ENCODE data around the gene CTSC. TPM values are rescaled to one million over a fixed set of nuclear protein-coding genes. Genes with fewer than 3 reads are reported as not detected.
A peak's percentile ranks its signal among the peaks of the same experiment; 100 is the strongest.

CTSC gene
- total RNA-seq, 1 donor from 2014 or later: 149 TPM

DNA sequence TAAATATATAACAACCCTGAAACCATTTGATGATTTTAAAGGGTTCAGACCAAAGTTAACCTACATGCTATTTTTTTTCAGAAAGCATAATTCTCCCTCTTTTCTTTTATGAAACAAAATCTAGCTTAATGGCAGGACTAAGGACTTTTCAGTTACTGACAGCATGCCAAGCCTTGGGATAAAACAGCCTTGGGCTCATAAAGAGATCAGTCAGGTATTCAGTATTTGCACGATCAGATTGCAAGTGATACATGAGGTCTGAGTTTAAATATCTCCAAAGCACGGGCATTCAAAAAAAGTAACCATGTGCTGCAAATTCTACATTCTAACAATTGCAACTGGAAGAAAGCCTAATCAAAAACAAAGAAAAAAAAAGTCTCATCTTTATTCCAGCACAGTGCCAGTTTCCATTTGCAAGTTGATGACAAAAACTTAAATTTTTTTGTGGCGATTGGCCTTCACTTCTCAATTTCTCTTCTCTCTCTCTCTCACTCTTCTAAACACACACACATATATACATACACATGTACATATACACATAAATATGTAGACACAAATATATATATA is 60.1 kb downstream of the CTSC start:
- H3K4me3 ChIP-seq (ENCODE audit: low read depth, low read length): no peak overlapping the region
- TF ChIP-seq, protein P1, sequence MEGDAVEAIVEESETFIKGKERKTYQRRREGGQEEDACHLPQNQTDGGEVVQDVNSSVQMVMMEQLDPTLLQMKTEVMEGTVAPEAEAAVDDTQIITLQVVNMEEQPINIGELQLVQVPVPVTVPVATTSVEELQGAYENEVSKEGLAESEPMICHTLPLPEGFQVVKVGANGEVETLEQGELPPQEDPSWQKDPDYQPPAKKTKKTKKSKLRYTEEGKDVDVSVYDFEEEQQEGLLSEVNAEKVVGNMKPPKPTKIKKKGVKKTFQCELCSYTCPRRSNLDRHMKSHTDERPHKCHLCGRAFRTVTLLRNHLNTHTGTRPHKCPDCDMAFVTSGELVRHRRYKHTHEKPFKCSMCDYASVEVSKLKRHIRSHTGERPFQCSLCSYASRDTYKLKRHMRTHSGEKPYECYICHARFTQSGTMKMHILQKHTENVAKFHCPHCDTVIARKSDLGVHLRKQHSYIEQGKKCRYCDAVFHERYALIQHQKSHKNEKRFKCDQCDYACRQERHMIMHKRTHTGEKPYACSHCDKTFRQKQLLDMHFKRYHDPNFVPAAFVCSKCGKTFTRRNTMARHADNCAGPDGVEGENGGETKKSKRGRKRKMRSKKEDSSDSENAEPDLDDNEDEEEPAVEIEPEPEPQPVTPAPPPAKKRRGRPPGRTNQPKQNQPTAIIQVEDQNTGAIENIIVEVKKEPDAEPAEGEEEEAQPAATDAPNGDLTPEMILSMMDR (conservative IDR thresholded peaks at IDR 0.05; ENCODE audit: low read depth, low read length): no peak
- no peak for DNase-seq (ENCODE audit: low read depth)

DNA sequence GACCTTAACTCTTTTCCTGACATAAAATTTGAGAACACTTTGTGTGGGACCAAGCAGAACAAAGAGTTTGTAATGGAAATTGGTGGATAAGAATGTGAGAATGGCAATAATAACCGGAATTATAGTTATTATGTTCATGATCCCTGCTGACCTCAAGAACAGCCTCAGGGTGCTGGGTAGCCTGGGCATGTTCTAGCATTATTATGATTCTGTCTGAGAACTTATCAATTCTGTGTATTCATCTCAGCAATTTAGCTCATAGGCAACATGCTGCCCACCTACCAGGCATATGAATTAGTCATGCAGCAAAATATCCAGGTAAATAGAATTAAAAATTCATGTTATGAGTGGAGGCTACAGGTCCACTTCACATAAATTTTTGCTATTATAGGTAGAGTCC is 61.9 kb downstream of the CTSC start:
- DNase-seq (ENCODE audit: low read depth): no peak
- no peak overlapping the region for H3K4me3 ChIP-seq (ENCODE audit: low read depth, low read length)
- TF ChIP-seq, protein P1 (conservative IDR thresholded peaks at IDR 0.05; ENCODE audit: low read depth, low read length): no peak

DNA sequence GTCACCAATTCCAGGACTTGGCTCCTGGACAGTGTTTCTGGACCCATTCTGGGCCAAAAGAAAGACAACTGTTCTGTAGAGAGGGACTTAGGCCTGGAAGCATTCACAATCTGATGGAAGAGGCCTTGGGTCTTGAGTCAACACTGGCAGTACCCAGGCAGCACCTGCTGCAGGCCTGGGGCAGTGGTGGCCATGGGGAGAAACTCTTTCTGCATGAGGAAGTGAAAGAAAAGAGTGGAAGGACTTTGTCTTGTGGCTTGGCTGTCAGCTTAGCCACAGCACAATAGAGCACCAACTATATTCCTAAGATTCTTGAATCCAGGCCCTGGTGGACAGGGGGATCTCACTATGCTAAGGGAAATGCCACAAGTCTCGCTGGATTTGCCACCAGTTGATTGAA is 70.6 kb downstream of the CTSC start:
- no peak for DNase-seq (ENCODE audit: low read depth)
- TF ChIP-seq, protein P1 (conservative IDR thresholded peaks at IDR 0.05; ENCODE audit: low read depth, low read length): no peak
- no peak overlapping the region for H3K4me3 ChIP-seq (ENCODE audit: low read depth, low read length)

DNA sequence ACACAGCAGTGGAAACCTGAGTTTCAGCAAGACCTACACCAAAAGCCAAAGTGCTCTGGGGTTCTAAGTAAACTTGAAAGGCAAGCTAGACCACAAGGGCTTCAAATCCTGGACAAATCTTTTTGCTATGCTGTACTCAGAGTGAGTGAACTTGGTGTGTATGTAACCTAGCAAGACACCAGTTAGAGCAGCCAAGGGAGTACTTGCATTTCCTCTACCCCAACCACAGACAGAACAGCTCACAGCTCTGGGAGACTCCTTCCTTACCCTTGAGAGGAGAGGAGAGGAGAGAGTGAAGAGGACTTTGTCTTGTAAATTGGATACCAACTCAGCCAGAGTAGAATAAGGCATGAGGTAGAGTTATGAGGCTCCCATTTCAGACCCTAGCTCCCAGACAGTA is 71.4 kb downstream of the CTSC start:
- TF ChIP-seq, protein P1 (conservative IDR thresholded peaks at IDR 0.05; ENCODE audit: low read depth, low read length): no peak
- DNase-seq (ENCODE audit: low read depth): no peak
- H3K4me3 ChIP-seq (ENCODE audit: low read depth, low read length): no peak overlapping the region

DNA sequence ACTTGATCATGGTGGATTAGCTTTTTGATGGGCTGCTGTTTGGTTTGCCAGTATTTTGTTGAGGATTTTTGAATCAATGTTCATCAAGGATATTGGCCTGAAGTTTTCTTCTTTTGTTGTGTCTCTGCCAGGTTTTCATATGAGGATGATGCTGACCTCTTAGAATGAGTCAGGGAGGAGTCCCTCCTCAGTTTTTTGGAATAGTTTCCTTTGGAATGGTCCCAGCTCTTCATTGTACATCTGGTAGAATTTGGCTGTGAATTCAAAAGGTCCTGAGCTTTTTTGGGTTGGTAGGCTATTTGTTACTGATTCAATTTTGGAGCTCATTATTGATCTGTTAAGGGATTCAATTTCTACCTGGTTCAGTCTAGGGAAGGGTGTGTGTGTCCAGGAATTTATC is 78.1 kb downstream of the CTSC start:
- no peak for DNase-seq (ENCODE audit: low read depth)
- TF ChIP-seq, protein P1 (conservative IDR thresholded peaks at IDR 0.05; ENCODE audit: low read depth, low read length): no peak
- H3K4me3 ChIP-seq (ENCODE audit: low read depth, low read length): no peak overlapping the region

DNA sequence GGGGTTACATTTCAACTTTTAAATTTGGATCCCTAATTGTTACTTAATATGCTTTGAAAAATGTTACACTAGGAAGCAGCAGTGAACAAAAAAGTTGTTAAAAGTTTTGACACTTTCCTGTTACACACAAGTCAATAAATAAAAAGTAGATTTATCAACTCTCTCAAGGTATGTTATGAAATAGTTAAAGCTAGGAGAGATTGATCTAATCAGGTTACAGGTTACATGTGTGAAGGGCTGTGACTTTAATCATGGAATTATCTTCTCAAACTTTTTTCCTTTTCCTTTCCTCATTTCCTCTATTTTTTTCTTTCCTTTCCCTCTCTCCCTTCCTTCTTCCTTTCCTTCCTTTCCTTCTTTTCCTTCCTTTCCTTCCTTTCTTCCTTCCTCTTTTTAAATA is 85.3 kb downstream of the CTSC start:
- DNase-seq (ENCODE audit: low read depth): no peak
- no peak overlapping the region for H3K4me3 ChIP-seq (ENCODE audit: low read depth, low read length)
- TF ChIP-seq, protein P1 (conservative IDR thresholded peaks at IDR 0.05; ENCODE audit: low read depth, low read length): no peak

DNA sequence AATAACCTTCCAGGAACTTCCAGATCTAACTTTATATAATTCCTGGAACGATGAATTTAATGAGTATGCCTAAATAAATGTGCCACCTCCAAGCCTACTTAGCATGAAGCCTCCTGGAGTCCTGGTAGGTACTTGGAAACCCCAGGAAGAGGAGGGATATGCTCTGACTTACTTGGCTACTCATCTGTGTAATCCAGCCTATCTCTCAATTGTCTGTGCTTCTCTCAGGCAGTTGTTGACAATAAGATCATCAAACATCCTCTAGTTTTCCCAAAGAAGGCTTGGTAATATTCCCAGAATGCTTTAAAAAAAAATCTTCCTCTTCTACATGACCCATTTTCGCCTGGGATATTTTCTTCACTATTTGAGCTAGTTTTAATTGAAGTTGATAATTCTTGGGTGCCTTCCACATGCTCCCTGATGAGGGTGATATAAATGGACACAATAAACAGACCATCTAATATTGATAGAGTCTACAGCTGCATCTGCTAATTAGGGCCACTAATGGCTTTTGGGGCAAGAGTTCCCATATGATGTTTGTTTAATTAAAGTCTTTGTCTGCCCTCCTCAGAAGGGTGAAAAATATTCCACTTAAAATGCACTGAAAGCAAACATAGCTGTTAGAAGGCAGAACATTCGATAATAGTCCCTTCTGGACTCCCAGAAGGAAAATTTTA is 86.8 kb downstream of the CTSC start:
- TF ChIP-seq, protein P1 (conservative IDR thresholded peaks at IDR 0.05; ENCODE audit: low read depth, low read length): no peak
- no peak overlapping the region for H3K4me3 ChIP-seq (ENCODE audit: low read depth, low read length)
- DNase-seq (ENCODE audit: low read depth): peak; percentile 41

Measured in epithelial cell of proximal tubule (primary cell).